NB4 (cell line): ENCODE measurements around the gene TMEM11.

Experiments used
- POLR2A ChIP-seq: IDR thresholded peaks from 2 replicates; pipeline ENCODE4 v1.6.1; 2011; ENCODE audit warnings: mild to moderate bottlenecking; ENCODE audit not compliant: insufficient read length; ENCODE audit errors: extremely low read depth
- TF ChIP-seq, protein P1 (sequence below): IDR thresholded peaks from one replicate; pipeline ENCODE4 v1.5.1; 2012; ENCODE audit warnings: low read depth, low read length

- TF ChIP-seq, protein P1, sequence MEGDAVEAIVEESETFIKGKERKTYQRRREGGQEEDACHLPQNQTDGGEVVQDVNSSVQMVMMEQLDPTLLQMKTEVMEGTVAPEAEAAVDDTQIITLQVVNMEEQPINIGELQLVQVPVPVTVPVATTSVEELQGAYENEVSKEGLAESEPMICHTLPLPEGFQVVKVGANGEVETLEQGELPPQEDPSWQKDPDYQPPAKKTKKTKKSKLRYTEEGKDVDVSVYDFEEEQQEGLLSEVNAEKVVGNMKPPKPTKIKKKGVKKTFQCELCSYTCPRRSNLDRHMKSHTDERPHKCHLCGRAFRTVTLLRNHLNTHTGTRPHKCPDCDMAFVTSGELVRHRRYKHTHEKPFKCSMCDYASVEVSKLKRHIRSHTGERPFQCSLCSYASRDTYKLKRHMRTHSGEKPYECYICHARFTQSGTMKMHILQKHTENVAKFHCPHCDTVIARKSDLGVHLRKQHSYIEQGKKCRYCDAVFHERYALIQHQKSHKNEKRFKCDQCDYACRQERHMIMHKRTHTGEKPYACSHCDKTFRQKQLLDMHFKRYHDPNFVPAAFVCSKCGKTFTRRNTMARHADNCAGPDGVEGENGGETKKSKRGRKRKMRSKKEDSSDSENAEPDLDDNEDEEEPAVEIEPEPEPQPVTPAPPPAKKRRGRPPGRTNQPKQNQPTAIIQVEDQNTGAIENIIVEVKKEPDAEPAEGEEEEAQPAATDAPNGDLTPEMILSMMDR: no peak
- TF ChIP-seq POLR2A: no peak
Measured at GRCh38 chr17:21242026-21242697, 28.2 kb upstream of the TMEM11 start.
